Mesodermal cell (in vitro differentiated cells): ENCODE data around the gene PRIMA1.

ENCODE experiments used
- H3K27ac ChIP-seq: 2 replicates; pipeline ENCODE4 v1.7.0; 2013; ENCODE audit warnings: mild to moderate bottlenecking, low read depth, low read length, moderate library complexity; ENCODE audit not compliant: severe bottlenecking
- H3K36me3 ChIP-seq: 2 replicates; pipeline ENCODE4 v1.7.1; 2013; ENCODE audit warnings: mild to moderate bottlenecking, low read length, moderate library complexity; ENCODE audit not compliant: control insufficient read depth, insufficient read depth
- H3K4me1 ChIP-seq: one replicate; pipeline ENCODE4 v1.7.1; 2013; ENCODE audit warnings: mild to moderate bottlenecking, low read length; ENCODE audit not compliant: insufficient read depth, control insufficient read depth, poor library complexity, severe bottlenecking
- H3K4me3 ChIP-seq: 2 replicates; pipeline ENCODE4 v1.7.0; 2013; ENCODE audit warnings: low read length, control low read depth, mild to moderate bottlenecking; ENCODE audit not compliant: insufficient read depth, poor library complexity, severe bottlenecking; ENCODE audit errors: extremely low read depth
- H3K9me3 ChIP-seq: 2 replicates; pipeline ENCODE4 v1.7.1; 2013; ENCODE audit warnings: mild to moderate bottlenecking, low read length, moderate library complexity; ENCODE audit not compliant: control insufficient read depth
- WGBS, 2 experiments: methylation state at CpG; one replicate each; pipeline ENCODE4 v1.1.5; 2013; ENCODE audit warnings: missing lambda C conversion rate in 2 of 2; ENCODE audit not compliant: insufficient coverage in 2 of 2; 5-methylcytosine and 5-hydroxymethylcytosine counted together

PRIMA1 gene

GRCh38 chr14:93778856-93779629 lies 9.2 kb downstream of the PRIMA1 start:
- Histone ChIP-seq H3K9me3 (no peaks in the 10 kb centered on the region), H3K27ac (peak overlapping the region; percentile 16), H3K36me3 (no peaks in the 10 kb centered on the region), H3K4me3 (no peak overlapping the region), H3K4me1 (no peaks in the 10 kb centered on the region)
- 83 to 88% methylated on average over 11 to 14 of the region's 20 CpGs for WGBS, 2 experiments

GRCh38 chr14:93778453-93778852 lies 9.8 kb downstream of the PRIMA1 start:
- Histone ChIP-seq H3K27ac (no peak overlapping the region), H3K36me3 (no peaks in the 10 kb centered on the region)
- WGBS, 2 experiments: 90 to 95% methylated on average over 6 to 7 of the region's 8 CpGs

GRCh38 chr14:93775744-93776143 lies 12.5 kb downstream of the PRIMA1 start:
- H3K4me1 ChIP-seq: no peaks in the 10 kb centered on the region
- H3K4me3 ChIP-seq: no peak overlapping the region
- no peaks in the 10 kb centered on the region for H3K36me3 ChIP-seq
- 86 to 91% methylated on average over 1 to 3 of the region's 3 CpGs for WGBS, 2 experiments
- no peaks in the 10 kb centered on the region for H3K9me3 ChIP-seq
- H3K27ac ChIP-seq: no peak overlapping the region

More at GRCh38 chr14:93778453-93778852, 9.8 kb downstream of the PRIMA1 start:
- Histone ChIP-seq H3K9me3 (no peaks in the 10 kb centered on the region), H3K4me3 (no peak overlapping the region), H3K4me1 (no peaks in the 10 kb centered on the region)

GRCh38 chr14:93775158-93775557 lies 13.1 kb downstream of the PRIMA1 start:
- WGBS, 2 experiments: 83 to 94% methylated on average over 2 of the region's 2 CpGs
- no peaks in the 10 kb centered on the region for H3K4me1 ChIP-seq
- H3K36me3 ChIP-seq: no peaks in the 10 kb centered on the region
- H3K27ac ChIP-seq: no peak overlapping the region
- no peak overlapping the region for H3K4me3 ChIP-seq
- no peaks in the 10 kb centered on the region for H3K9me3 ChIP-seq

- H3K4me3 ChIP-seq: no peak overlapping the region
- WGBS, 2 experiments: 88 to 97% methylated on average over 5 of the region's 5 CpGs
- no peaks in the 10 kb centered on the region for H3K36me3 ChIP-seq
- no peaks in the 10 kb centered on the region for H3K4me1 ChIP-seq
- H3K27ac ChIP-seq: no peak overlapping the region
- no peaks in the 10 kb centered on the region for H3K9me3 ChIP-seq
These were observed 16.0 kb downstream of the PRIMA1 start for GRCh38 chr14:93772263-93772662.

GRCh38 chr14:93765970-93766369 lies 22.3 kb downstream of the PRIMA1 start:
- Histone ChIP-seq H3K27ac (no peak overlapping the region), H3K36me3 (no peaks in the 10 kb centered on the region), H3K9me3 (no peaks in the 10 kb centered on the region), H3K4me1 (no peaks in the 10 kb centered on the region), H3K4me3 (no peak overlapping the region)
- WGBS, 2 experiments: 52 to 83% methylated on average over 2 to 3 of the region's 3 CpGs

- Histone ChIP-seq H3K4me1 (no peaks in the 10 kb centered on the region), H3K36me3 (no peaks in the 10 kb centered on the region), H3K9me3 (no peaks in the 10 kb centered on the region), H3K4me3 (no peak overlapping the region), H3K27ac (no peak overlapping the region)
- WGBS, 2 experiments: 89 to 97% methylated on average over 3 to 4 of the region's 4 CpGs
These were observed 23.1 kb downstream of the PRIMA1 start for GRCh38 chr14:93765155-93765554.

GRCh38 chr14:93764211-93764659 lies 24.1 kb downstream of the PRIMA1 start:
- Histone ChIP-seq H3K9me3 (no peaks in the 10 kb centered on the region), H3K27ac (no peak overlapping the region), H3K36me3 (no peaks in the 10 kb centered on the region), H3K4me1 (no peaks in the 10 kb centered on the region), H3K4me3 (no peak overlapping the region)
- 80 to 88% methylated on average over 1 of the region's 8 CpGs for WGBS, 2 experiments

- WGBS, 2 experiments: 72 to 81% methylated on average over 13 to 14 of the region's 15 CpGs
- Histone ChIP-seq H3K27ac (no peak overlapping the region), H3K9me3 (no peaks in the 10 kb centered on the region), H3K4me3 (no peak overlapping the region), H3K36me3 (no peaks in the 10 kb centered on the region), H3K4me1 (no peaks in the 10 kb centered on the region)
These were observed 28.5 kb downstream of the PRIMA1 start for GRCh38 chr14:93759719-93760307.

GRCh38 chr14:93757206-93757605 lies 31.1 kb downstream of the PRIMA1 start:
- Histone ChIP-seq H3K4me3 (no peak overlapping the region), H3K9me3 (no peaks in the 10 kb centered on the region), H3K4me1 (no peaks in the 10 kb centered on the region), H3K27ac (no peak overlapping the region), H3K36me3 (no peaks in the 10 kb centered on the region)
- 93 to 95% methylated on average over 9 to 12 of the region's 12 CpGs for WGBS, 2 experiments

GRCh38 chr14:93753647-93754046 lies 34.6 kb downstream of the PRIMA1 start:
- Histone ChIP-seq H3K4me1 (no peaks in the 10 kb centered on the region), H3K36me3 (no peaks in the 10 kb centered on the region), H3K9me3 (no peaks in the 10 kb centered on the region), H3K27ac (no peak overlapping the region), H3K4me3 (no peak overlapping the region)
- WGBS, 2 experiments: 95 to 99% methylated on average over 8 of the region's 8 CpGs
